ENCODE measurements around the gene RGS12.

DNA sequence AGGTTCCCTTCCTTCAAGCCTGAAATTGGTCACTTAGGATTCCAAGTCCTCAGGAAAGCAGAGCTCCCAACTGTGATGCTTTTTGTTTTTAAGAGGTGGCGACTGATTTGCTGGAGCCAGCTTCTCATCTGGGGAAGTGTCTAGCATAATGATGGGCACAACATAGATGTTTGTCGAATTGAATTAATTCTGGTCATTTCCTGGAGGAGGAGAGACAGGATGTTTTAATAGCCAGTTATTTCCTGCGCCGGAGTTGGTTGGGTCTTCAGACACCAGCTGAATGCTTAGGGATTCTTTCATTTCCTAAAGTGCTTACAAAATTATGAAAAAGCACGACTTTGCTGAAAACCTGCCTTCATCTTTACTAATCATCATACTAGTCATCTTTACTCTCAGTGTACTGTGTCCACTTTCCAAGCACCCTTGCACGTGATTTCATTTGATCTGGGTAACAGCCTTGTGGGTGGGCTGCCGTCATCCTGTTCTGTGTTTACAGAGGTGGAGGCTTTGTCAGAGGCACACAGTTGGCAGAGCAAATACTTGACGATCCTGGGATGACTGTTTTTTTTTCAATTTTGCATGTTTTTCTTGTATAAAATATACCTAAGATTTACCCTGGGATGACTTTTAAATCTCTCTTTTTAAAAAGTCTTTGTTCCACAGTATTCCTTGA, 49.5 kb downstream of the RGS12 start:
- TF ChIP-seq, protein P1, sequence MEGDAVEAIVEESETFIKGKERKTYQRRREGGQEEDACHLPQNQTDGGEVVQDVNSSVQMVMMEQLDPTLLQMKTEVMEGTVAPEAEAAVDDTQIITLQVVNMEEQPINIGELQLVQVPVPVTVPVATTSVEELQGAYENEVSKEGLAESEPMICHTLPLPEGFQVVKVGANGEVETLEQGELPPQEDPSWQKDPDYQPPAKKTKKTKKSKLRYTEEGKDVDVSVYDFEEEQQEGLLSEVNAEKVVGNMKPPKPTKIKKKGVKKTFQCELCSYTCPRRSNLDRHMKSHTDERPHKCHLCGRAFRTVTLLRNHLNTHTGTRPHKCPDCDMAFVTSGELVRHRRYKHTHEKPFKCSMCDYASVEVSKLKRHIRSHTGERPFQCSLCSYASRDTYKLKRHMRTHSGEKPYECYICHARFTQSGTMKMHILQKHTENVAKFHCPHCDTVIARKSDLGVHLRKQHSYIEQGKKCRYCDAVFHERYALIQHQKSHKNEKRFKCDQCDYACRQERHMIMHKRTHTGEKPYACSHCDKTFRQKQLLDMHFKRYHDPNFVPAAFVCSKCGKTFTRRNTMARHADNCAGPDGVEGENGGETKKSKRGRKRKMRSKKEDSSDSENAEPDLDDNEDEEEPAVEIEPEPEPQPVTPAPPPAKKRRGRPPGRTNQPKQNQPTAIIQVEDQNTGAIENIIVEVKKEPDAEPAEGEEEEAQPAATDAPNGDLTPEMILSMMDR (IDR thresholded peaks at IDR 0.05; ENCODE audit: insufficient read depth, low read depth, low read length), result no peak
- TF ChIP-seq EZH2 (IDR thresholded peaks at IDR 0.05; ENCODE audit: insufficient read depth, low read length), result no peak
